Fibroblast of lung (primary cell): ENCODE results near the gene RNMT. TPM values are rescaled to one million over a fixed set of nuclear protein-coding genes. Genes with fewer than 3 reads are reported as not detected.
"Not testable (repeated sequence)": the region's sequence is repeated elsewhere in the genome, so short reads cannot be mapped to it uniquely, and the experiment has no call there.

Experiments used
- DNase-seq, 2 donors: peaks; one replicate each; pipeline versions ENCODE4 v3.0.0 to v3.0.0-alpha.2; 2010; ENCODE audit warnings: low read depth in 2 of 2
- H2AFZ ChIP-seq: 2 replicates; pipeline ENCODE4 v1.5.1; 2012; ENCODE audit warnings: low read length, control low read depth, inconsistent platforms
- H3K27ac ChIP-seq: 2 replicates; pipeline ENCODE4 v1.5.1; 2011; ENCODE audit warnings: low read length, control low read depth; ENCODE audit not compliant: insufficient read depth
- H3K27me3 ChIP-seq: 2 replicates; pipeline ENCODE4 v1.5.1; 2011; ENCODE audit warnings: mild to moderate bottlenecking, low read length; ENCODE audit not compliant: control insufficient read depth, insufficient read depth
- H3K36me3 ChIP-seq: 2 replicates; pipeline ENCODE4 v1.5.1; 2011; ENCODE audit warnings: low read length; ENCODE audit not compliant: control insufficient read depth, insufficient read depth
- H3K4me1 ChIP-seq: 2 replicates; pipeline ENCODE4 v1.5.1; 2011; ENCODE audit warnings: low read length; ENCODE audit not compliant: control insufficient read depth, insufficient read depth; ENCODE audit errors: extremely low read depth
- H3K4me2 ChIP-seq: 2 replicates; pipeline ENCODE4 v1.5.1; 2011; ENCODE audit warnings: low read length, control low read depth; ENCODE audit not compliant: insufficient read depth; ENCODE audit errors: extremely low read depth
- H3K4me3 ChIP-seq, 4 experiments: fragments of 200-600 bp in 1 of 4; sonication (generic) in 1 of 4; replicated peaks in 1 of 4; 2 replicates each; pipeline ENCODE4 v1.5.1; 2011 to 2016; ENCODE audit warnings: low read length in 4 of 4, low read depth in 3 of 4, mild to moderate bottlenecking in 3 of 4, control low read depth in 2 of 4, inconsistent platforms in 1 of 4, mixed read lengths in 1 of 4; ENCODE audit not compliant: insufficient read depth in 1 of 4; ENCODE audit errors: control extremely low read depth in 1 of 4
- H3K79me2 ChIP-seq: 2 replicates; pipeline ENCODE4 v1.5.1; 2012; ENCODE audit warnings: mild to moderate bottlenecking, low read length, inconsistent platforms; ENCODE audit not compliant: control insufficient read depth, insufficient read depth
- H3K9ac ChIP-seq: 2 replicates; pipeline ENCODE4 v1.5.1; 2011; ENCODE audit warnings: mild to moderate bottlenecking, low read length, control low read depth; ENCODE audit not compliant: insufficient read depth
- H3K9me3 ChIP-seq: 2 replicates; pipeline ENCODE4 v1.5.1; 2012; ENCODE audit warnings: low read depth, low read length; ENCODE audit not compliant: control insufficient read depth, insufficient read depth
- H4K20me1 ChIP-seq: 2 replicates; pipeline ENCODE4 v1.5.1; 2011; ENCODE audit warnings: low read length; ENCODE audit not compliant: control insufficient read depth, insufficient read depth; ENCODE audit errors: extremely low read depth
- EZH2 ChIP-seq: IDR thresholded peaks from 2 replicates; pipeline ENCODE4 v1.5.1; 2012; ENCODE audit warnings: low read length, control low read depth, mild to moderate bottlenecking; ENCODE audit errors: missing control alignments
- polyA plus RNA-seq, 2 donors: library from polyadenylated mRNA; depleted of rRNA in 1 of 2; stranded (reverse) in 1 of 2; unstranded in 1 of 2; fragments of >200 nt; gene quantifications; 2 replicates each; pipeline ENCODE4 v1.2.1, GENCODE V29; 2011 to 2012; ENCODE audit warnings: missing spikeins in 1 of 2
- total RNA-seq: library from RNA; depleted of rRNA; stranded (reverse); fragments of >200 nt; gene quantifications from 2 replicates; pipeline ENCODE4 v1.2.1, GENCODE V29; 2014
- TF ChIP-seq, protein P1 (sequence below), 2 donors: IDR thresholded peaks in 1 of 2; conservative IDR thresholded peaks in 1 of 2; 1 replicate in 1 of 2; 2 replicates in 1 of 2; pipeline ENCODE4 v1.5.1; 2011 to 2012; ENCODE audit warnings: low read length in 2 of 2, control low read depth in 1 of 2, inconsistent platforms in 1 of 2, low read depth in 1 of 2, mild to moderate bottlenecking in 1 of 2

The RNMT gene
- total and polyA plus RNA-seq, 2 donors (not counting 1 experiment from before 2014, with no cell fraction given) = 17.2 to 18.2 TPM

DNA sequence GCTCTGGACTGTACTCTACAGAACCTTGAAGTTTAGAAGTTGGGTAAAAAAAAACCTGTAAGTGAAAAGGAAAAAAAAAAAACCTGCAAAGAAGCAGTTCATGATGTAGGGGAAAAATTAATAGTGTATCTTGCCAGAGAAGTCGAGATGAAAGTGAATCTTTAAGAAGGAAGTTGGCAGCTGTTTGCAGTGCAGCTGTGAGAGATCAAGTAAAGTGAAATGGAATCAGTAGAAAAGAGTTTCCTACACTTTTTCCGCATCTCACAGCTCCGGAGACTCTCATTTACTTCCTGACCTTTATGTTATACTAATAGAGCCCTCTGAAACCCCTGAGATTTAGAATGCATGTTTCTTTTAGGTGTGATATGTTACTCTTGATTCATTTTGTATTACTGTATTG, 19.2 kb downstream of the RNMT start:
- Histone ChIP-seq H3K36me3 (no peaks in the 10 kb centered on the region), H2AFZ (no peak overlapping the region), H3K9ac (no peak overlapping the region), H3K4me1 (no peaks in the 10 kb centered on the region), H4K20me1 (no peaks in the 10 kb centered on the region), H3K4me2 (no peak overlapping the region), H3K79me2 (no peaks in the 10 kb centered on the region), H3K27me3 (no peaks in the 10 kb centered on the region), H3K27ac (no peak overlapping the region), H3K9me3 (no peaks in the 10 kb centered on the region), H3K4me3 (no peak overlapping the region)
- TF ChIP-seq, protein P1, sequence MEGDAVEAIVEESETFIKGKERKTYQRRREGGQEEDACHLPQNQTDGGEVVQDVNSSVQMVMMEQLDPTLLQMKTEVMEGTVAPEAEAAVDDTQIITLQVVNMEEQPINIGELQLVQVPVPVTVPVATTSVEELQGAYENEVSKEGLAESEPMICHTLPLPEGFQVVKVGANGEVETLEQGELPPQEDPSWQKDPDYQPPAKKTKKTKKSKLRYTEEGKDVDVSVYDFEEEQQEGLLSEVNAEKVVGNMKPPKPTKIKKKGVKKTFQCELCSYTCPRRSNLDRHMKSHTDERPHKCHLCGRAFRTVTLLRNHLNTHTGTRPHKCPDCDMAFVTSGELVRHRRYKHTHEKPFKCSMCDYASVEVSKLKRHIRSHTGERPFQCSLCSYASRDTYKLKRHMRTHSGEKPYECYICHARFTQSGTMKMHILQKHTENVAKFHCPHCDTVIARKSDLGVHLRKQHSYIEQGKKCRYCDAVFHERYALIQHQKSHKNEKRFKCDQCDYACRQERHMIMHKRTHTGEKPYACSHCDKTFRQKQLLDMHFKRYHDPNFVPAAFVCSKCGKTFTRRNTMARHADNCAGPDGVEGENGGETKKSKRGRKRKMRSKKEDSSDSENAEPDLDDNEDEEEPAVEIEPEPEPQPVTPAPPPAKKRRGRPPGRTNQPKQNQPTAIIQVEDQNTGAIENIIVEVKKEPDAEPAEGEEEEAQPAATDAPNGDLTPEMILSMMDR (conservative IDR thresholded peaks at IDR 0.05 in 1 of 2, IDR thresholded peaks at IDR 0.05 in 1 of 2; ENCODE audit: low read depth in 1 of 2, low read length in 2 of 2) = no peak
- no peak for TF ChIP-seq EZH2
- no peak for DNase-seq

DNA sequence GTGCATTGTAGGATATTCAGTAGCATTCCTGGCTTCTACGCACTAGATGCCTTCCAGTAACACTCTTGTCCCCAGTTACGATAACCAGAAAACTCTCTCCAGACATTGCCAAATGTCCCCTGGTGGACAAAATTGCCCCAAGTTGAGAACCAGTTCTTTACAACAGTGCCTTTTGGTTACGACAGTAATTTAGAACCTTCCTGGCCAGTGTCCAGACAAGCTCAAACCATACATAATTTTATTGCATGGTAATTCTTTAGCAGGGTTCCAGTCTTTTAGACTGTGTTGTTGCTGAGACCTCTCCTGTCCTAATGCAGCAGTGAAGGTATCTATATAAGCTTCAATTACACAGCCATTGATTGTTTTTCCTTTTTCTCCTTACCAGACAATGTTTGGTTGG, 20.2 kb downstream of the RNMT start:
- H3K36me3 ChIP-seq = no peaks in the 10 kb centered on the region
- DNase-seq = no peak
- TF ChIP-seq EZH2 = no peak
- TF ChIP-seq, protein P1 (conservative IDR thresholded peaks at IDR 0.05 in 1 of 2, IDR thresholded peaks at IDR 0.05 in 1 of 2; ENCODE audit: low read depth in 1 of 2, low read length in 2 of 2) = no peak

DNA sequence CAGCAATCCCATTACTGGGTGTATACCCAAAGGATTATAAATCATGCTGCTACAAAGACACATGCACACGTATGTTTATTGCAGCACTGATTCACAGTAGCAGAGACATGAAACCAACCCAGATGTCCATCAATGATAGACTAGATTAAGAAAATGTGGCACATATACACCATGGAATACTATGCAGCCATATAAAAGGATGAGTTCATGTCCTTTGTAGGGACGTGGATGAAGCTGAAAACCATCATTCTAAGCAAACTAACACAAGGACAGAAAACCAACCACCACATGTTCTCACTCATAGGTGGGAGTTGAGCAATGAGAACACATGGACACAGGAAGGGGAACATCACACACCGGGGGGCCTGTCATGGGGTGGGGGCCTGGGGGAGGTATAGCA, 25.1 kb downstream of the RNMT start:
- H4K20me1 ChIP-seq, DNase-seq, H3K27me3 ChIP-seq, H2AFZ ChIP-seq, H3K9ac ChIP-seq, H3K9me3 ChIP-seq, H3K27ac ChIP-seq, H3K4me1 ChIP-seq, H3K4me3 ChIP-seq, H3K79me2 ChIP-seq, H3K36me3 ChIP-seq, H3K4me2 ChIP-seq: not testable (repeated sequence)

More for the DNA sequence above, 20.2 kb downstream of the RNMT start:
- Histone ChIP-seq H2AFZ (no peak overlapping the region), H4K20me1 (no peaks in the 10 kb centered on the region), H3K9ac (no peak overlapping the region), H3K4me2 (no peak overlapping the region), H3K27me3 (no peaks in the 10 kb centered on the region), H3K27ac (no peak overlapping the region), H3K4me1 (no peaks in the 10 kb centered on the region), H3K4me3 (no peak overlapping the region), H3K79me2 (no peaks in the 10 kb centered on the region), H3K9me3 (no peaks in the 10 kb centered on the region)

DNA sequence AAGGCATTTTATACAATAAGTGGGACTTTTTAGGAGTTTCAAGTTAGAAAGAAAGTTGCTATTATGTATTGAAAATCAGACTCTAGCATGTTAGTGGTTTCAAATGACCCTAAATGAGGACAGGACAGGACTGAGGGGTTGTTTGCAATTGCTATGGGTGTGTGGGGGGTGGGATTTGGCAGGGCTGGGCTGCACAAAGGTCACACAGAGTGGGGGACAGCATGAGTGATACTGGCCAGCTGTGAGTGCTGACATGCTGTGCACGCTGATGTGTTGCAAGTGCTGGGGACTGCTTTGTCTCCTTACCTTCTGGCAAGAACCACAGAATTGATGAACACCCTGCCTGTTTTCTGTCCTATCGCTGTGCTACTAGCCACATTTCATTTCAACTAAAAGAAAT, 29.8 kb downstream of the RNMT start:
- no peaks in the 10 kb centered on the region for H4K20me1 ChIP-seq
- no peaks in the 10 kb centered on the region for H3K4me1 ChIP-seq
- H3K9me3 ChIP-seq = no peaks in the 10 kb centered on the region
- no peak overlapping the region for H3K4me3 ChIP-seq
- H3K36me3 ChIP-seq = peaks cover 2% of the 10 kb centered on the region
- no peaks in the 10 kb centered on the region for H3K27me3 ChIP-seq
- TF ChIP-seq, protein P1 (conservative IDR thresholded peaks at IDR 0.05 in 1 of 2, IDR thresholded peaks at IDR 0.05 in 1 of 2; ENCODE audit: low read depth in 1 of 2, low read length in 2 of 2) = no peak
- no peak for TF ChIP-seq EZH2
- no peak for DNase-seq
- H3K27ac ChIP-seq = no peak overlapping the region
- no peaks in the 10 kb centered on the region for H3K79me2 ChIP-seq
- H3K4me2 ChIP-seq = no peak overlapping the region
- no peak overlapping the region for H3K9ac ChIP-seq
- H2AFZ ChIP-seq = no peak overlapping the region
